Osteocyte (in vitro differentiated cells): ENCODE data around the gene WNT5A. TPM values are rescaled to one million over a fixed set of nuclear protein-coding genes. Genes with fewer than 3 reads are reported as not detected.
A peak's percentile ranks its signal among the peaks of the same experiment; 100 is the strongest.

ENCODE experiments used
- DNase-seq: peaks from one replicate; pipeline ENCODE4 v3.0.0; 2021; ENCODE audit warnings: mixed read lengths; ENCODE audit not compliant: unreplicated experiment; ENCODE audit errors: extremely low spot score
- H3K27ac Mint-ChIP-seq: one replicate; pipeline ENCODE4 v1.8.0; 2021; ENCODE audit warnings: mild to moderate bottlenecking, mixed read lengths; ENCODE audit not compliant: unreplicated experiment
- H3K27me3 Mint-ChIP-seq: one replicate; pipeline ENCODE4 v1.8.0; 2021; ENCODE audit warnings: mixed read lengths; ENCODE audit not compliant: unreplicated experiment
- H3K36me3 Mint-ChIP-seq: one replicate; pipeline ENCODE4 v1.8.0; 2021; ENCODE audit warnings: mixed read lengths; ENCODE audit not compliant: unreplicated experiment
- H3K4me1 Mint-ChIP-seq: one replicate; pipeline ENCODE4 v1.8.0; 2021; ENCODE audit warnings: mixed read lengths; ENCODE audit not compliant: unreplicated experiment
- H3K4me3 Mint-ChIP-seq: one replicate; pipeline ENCODE4 v1.8.0; 2021; ENCODE audit warnings: mild to moderate bottlenecking, moderate library complexity, mixed read lengths; ENCODE audit not compliant: unreplicated experiment
- H3K9me3 Mint-ChIP-seq: one replicate; pipeline ENCODE4 v1.8.0; 2021; ENCODE audit warnings: mixed read lengths; ENCODE audit not compliant: unreplicated experiment
- CTCF ChIP-seq: fragments of 200-600 bp; sonication (generic); IDR thresholded peaks from 2 replicates; pipeline ENCODE4 v1.5.0; 2021; ENCODE audit warnings: antibody characterized with exemption, mild to moderate bottlenecking, moderate library complexity
- total RNA-seq: library from RNA; stranded (reverse); gene quantifications from 2 replicates; pipeline ENCODE4 v1.2.1, GENCODE V29; 2021

Gene WNT5A
- total RNA-seq, 1 donor from 2014 or later, result 30.4 TPM

- Mint-ChIP-seq H3K4me3 (no peak overlapping the region), H3K9me3 (peaks cover 13% of the 10 kb centered on the region), H3K4me1 (peaks cover 13% of the 10 kb centered on the region), H3K36me3 (peaks cover 2% of the 10 kb centered on the region), H3K27me3 (no peaks in the 10 kb centered on the region), H3K27ac (peak overlapping the region; percentile 78)
- DNase-seq, result no peak
- no peak for TF ChIP-seq CTCF
Observed at GRCh38 chr3:55417211-55417610, 69.9 kb downstream of the WNT5A start.

- Mint-ChIP-seq H3K27me3 (no peaks in the 10 kb centered on the region), H3K4me1 (peaks cover 13% of the 10 kb centered on the region), H3K4me3 (no peak overlapping the region), H3K9me3 (peaks cover 13% of the 10 kb centered on the region), H3K36me3 (peaks cover 2% of the 10 kb centered on the region), H3K27ac (peak overlapping the region; percentile 78)
- no peak for DNase-seq
- TF ChIP-seq CTCF, result no peak
Observed at GRCh38 chr3:55416331-55416821, 70.7 kb downstream of the WNT5A start.
